ENCODE measurements around the gene ALKBH5. TPM values are rescaled to one million over a fixed set of nuclear protein-coding genes. Genes with fewer than 3 reads are reported as not detected.

The ALKBH5 gene
- total and polyA plus RNA-seq, 9 of the 15 experiments (the other 6 are each of a cell fraction or from before 2014, with no cell fraction given): 11.4 to 70.0 (median 47.4) TPM

GRCh38 chr17:18184143-18185031 lies 759 bp downstream of the ALKBH5 start (continued):
- TF ChIP-seq CHD1 (IDR thresholded peaks at IDR 0.05; ENCODE audit: low read length): peak; percentile 36
- TF ChIP-seq ZNF224 (CRISPR knock-in tag; IDR thresholded peaks at IDR 0.05): peak; percentile 47; the same call in 1 of the 2 replicates
- TF ChIP-seq ZNF395 (CRISPR knock-in tag; IDR thresholded peaks at IDR 0.05): no peak
- TF ChIP-seq E2F6 (IDR thresholded peaks at IDR 0.05; ENCODE audit: borderline replicate concordance in 1 of 2, extremely low read depth in 1 of 2, insufficient read depth in 1 of 2, insufficient read length in 1 of 2, low read depth in 1 of 2, low read length in 1 of 2, poor library complexity in 1 of 2, severe bottlenecking in 1 of 2): peak; percentile 56 to 74
- no peak for TF ChIP-seq ZBTB5 (IDR thresholded peaks at IDR 0.05)
- peak; percentile 67; the same call in 1 of the 2 replicates for TF ChIP-seq NKRF (IDR thresholded peaks at IDR 0.05; ENCODE audit: borderline replicate concordance)
- TF ChIP-seq HES1 (IDR thresholded peaks at IDR 0.05; ENCODE audit: low read depth): no peak
- TF ChIP-seq, protein P1, sequence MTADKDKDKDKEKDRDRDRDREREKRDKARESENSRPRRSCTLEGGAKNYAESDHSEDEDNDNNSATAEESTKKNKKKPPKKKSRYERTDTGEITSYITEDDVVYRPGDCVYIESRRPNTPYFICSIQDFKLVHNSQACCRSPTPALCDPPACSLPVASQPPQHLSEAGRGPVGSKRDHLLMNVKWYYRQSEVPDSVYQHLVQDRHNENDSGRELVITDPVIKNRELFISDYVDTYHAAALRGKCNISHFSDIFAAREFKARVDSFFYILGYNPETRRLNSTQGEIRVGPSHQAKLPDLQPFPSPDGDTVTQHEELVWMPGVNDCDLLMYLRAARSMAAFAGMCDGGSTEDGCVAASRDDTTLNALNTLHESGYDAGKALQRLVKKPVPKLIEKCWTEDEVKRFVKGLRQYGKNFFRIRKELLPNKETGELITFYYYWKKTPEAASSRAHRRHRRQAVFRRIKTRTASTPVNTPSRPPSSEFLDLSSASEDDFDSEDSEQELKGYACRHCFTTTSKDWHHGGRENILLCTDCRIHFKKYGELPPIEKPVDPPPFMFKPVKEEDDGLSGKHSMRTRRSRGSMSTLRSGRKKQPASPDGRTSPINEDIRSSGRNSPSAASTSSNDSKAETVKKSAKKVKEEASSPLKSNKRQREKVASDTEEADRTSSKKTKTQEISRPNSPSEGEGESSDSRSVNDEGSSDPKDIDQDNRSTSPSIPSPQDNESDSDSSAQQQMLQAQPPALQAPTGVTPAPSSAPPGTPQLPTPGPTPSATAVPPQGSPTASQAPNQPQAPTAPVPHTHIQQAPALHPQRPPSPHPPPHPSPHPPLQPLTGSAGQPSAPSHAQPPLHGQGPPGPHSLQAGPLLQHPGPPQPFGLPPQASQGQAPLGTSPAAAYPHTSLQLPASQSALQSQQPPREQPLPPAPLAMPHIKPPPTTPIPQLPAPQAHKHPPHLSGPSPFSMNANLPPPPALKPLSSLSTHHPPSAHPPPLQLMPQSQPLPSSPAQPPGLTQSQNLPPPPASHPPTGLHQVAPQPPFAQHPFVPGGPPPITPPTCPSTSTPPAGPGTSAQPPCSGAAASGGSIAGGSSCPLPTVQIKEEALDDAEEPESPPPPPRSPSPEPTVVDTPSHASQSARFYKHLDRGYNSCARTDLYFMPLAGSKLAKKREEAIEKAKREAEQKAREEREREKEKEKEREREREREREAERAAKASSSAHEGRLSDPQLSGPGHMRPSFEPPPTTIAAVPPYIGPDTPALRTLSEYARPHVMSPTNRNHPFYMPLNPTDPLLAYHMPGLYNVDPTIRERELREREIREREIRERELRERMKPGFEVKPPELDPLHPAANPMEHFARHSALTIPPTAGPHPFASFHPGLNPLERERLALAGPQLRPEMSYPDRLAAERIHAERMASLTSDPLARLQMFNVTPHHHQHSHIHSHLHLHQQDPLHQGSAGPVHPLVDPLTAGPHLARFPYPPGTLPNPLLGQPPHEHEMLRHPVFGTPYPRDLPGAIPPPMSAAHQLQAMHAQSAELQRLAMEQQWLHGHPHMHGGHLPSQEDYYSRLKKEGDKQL (CRISPR knock-in tag; IDR thresholded peaks at IDR 0.05; ENCODE audit: borderline replicate concordance): 0 out of 2 replicates have a peak, but pooled peaks have one; percentile 32
- TF ChIP-seq WHSC1 (IDR thresholded peaks at IDR 0.05; ENCODE audit: low read length): no peak
